B cell (primary cell): ENCODE measurements around the gene NIPBL.

Experiments used
- EZH2 ChIP-seq: IDR thresholded peaks from 2 replicates; pipeline ENCODE4 v1.6.1; 2012; ENCODE audit warnings: borderline replicate concordance, low read depth, mild to moderate bottlenecking, moderate library complexity, low read length; ENCODE audit not compliant: insufficient read depth, poor library complexity, severe bottlenecking
- TF ChIP-seq, protein P1 (sequence below): fragments of 200-600 bp; IDR thresholded peaks from one replicate; pipeline ENCODE4 v1.8.0; 2022; ENCODE audit warnings: antibody characterized with exemption, mild to moderate bottlenecking

DNA sequence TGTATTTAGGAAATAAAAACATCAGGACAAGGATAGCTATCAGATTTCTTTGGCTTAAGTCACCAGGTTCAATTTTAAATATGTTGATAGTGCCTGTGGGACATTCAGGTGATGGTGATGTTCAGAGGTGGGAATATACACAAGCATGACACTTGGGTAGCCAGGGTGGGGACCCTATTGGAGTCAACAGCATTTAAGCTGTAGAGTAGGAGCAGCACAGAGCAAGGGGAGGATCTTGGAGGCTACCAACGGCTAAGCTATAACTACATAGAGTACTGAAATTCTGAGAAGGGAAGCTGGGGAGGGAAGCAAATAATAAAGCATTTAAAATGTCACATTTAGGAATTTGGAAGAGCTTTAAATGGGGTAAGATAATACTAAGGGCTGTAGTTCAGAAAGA lies 194.9 kb downstream of the NIPBL start:
- TF ChIP-seq EZH2: no peak
- TF ChIP-seq, protein P1, sequence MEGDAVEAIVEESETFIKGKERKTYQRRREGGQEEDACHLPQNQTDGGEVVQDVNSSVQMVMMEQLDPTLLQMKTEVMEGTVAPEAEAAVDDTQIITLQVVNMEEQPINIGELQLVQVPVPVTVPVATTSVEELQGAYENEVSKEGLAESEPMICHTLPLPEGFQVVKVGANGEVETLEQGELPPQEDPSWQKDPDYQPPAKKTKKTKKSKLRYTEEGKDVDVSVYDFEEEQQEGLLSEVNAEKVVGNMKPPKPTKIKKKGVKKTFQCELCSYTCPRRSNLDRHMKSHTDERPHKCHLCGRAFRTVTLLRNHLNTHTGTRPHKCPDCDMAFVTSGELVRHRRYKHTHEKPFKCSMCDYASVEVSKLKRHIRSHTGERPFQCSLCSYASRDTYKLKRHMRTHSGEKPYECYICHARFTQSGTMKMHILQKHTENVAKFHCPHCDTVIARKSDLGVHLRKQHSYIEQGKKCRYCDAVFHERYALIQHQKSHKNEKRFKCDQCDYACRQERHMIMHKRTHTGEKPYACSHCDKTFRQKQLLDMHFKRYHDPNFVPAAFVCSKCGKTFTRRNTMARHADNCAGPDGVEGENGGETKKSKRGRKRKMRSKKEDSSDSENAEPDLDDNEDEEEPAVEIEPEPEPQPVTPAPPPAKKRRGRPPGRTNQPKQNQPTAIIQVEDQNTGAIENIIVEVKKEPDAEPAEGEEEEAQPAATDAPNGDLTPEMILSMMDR: no peak
